Mesothelial cell of epicardium (in vitro differentiated cells): Measurements from ENCODE around the gene TRMT11. TPM values are rescaled to one million over a fixed set of nuclear protein-coding genes. Genes with fewer than 3 reads are reported as not detected.

Experiments
- DNase-seq, 2 experiments: peaks; one replicate each; pipeline ENCODE4 v3.0.0; 2021; ENCODE audit warnings: low spot score in 2 of 2; ENCODE audit not compliant: unreplicated experiment in 2 of 2
- H3K27ac Mint-ChIP-seq: 2 replicates; pipeline ENCODE4 v1.8.0; 2021; ENCODE audit warnings: mixed read lengths
- H3K27me3 Mint-ChIP-seq: 2 replicates; pipeline ENCODE4 v1.8.0; 2021; ENCODE audit warnings: low read depth, mixed read lengths
- H3K36me3 Mint-ChIP-seq: 2 replicates; pipeline ENCODE4 v1.8.0; 2021; ENCODE audit warnings: mixed read lengths
- H3K4me1 Mint-ChIP-seq: 2 replicates; pipeline ENCODE4 v1.8.0; 2021; ENCODE audit warnings: mixed read lengths
- H3K4me3 Mint-ChIP-seq: 2 replicates; pipeline ENCODE4 v1.8.0; 2021; ENCODE audit warnings: mild to moderate bottlenecking, moderate library complexity, mixed read lengths
- H3K9me3 Mint-ChIP-seq: 2 replicates; pipeline ENCODE4 v1.8.0; 2021; ENCODE audit warnings: mixed read lengths
- total RNA-seq: library from RNA; stranded (reverse); gene quantifications from 3 replicates; pipeline ENCODE4 v1.2.1, GENCODE V29; 2021
- TF ChIP-seq, protein P1 (sequence below): fragments of 200-600 bp; sonication (generic); IDR thresholded peaks from one replicate; pipeline ENCODE4 v1.5.0; 2021; ENCODE audit warnings: antibody characterized with exemption; ENCODE audit not compliant: unreplicated experiment

TRMT11 gene
- total RNA-seq, 1 donor from 2014 or later: 31.8 TPM

DNA sequence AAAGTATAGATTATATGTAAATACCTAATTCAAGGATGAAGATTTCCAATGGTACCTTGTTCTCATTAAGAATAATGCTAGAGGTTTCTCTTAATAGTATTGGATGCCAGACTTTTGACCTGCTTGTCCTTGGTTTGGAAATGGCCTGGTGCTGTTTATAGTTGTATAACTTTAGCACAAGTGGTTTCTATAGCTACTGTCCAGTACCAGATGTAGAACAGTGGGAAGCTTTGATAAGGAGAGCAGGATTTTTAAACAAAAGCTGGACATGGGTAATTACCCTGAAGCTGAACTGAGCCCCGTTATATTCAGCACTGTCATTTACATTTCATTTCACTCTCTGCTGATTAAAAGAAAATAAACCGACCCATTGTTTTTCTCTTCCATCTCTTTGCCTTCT is 43.7 kb downstream of the TRMT11 start:
- H3K27ac Mint-ChIP-seq: no peak overlapping the region
- no peaks in the 10 kb centered on the region for H3K9me3 Mint-ChIP-seq
- TF ChIP-seq, protein P1, sequence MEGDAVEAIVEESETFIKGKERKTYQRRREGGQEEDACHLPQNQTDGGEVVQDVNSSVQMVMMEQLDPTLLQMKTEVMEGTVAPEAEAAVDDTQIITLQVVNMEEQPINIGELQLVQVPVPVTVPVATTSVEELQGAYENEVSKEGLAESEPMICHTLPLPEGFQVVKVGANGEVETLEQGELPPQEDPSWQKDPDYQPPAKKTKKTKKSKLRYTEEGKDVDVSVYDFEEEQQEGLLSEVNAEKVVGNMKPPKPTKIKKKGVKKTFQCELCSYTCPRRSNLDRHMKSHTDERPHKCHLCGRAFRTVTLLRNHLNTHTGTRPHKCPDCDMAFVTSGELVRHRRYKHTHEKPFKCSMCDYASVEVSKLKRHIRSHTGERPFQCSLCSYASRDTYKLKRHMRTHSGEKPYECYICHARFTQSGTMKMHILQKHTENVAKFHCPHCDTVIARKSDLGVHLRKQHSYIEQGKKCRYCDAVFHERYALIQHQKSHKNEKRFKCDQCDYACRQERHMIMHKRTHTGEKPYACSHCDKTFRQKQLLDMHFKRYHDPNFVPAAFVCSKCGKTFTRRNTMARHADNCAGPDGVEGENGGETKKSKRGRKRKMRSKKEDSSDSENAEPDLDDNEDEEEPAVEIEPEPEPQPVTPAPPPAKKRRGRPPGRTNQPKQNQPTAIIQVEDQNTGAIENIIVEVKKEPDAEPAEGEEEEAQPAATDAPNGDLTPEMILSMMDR: no peak
- no peak overlapping the region for H3K4me3 Mint-ChIP-seq
- peaks cover 2% of the 10 kb centered on the region for H3K4me1 Mint-ChIP-seq
- H3K36me3 Mint-ChIP-seq: peaks cover 20% of the 10 kb centered on the region
- no peaks in the 10 kb centered on the region for H3K27me3 Mint-ChIP-seq
- no peak for DNase-seq

DNA sequence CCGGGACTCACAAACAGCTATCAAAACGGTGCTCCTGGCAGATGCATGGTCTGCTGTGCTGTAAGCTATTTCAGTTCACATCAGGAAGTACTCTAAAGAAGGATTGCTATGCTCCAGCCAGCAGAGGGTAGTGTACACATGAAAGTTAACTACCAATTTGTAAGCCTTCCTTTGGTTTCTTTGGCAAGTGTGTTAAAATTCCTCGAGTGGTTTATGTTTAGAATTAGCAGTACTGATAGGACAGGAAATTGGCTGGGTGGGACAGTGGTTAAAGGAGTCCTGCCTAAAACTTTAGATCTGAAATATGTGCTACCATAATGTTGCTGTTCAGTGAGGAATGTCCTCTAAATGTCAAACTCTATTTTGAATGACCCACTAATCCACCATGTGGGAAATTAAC is 47.4 kb downstream of the TRMT11 start:
- H3K27ac Mint-ChIP-seq: no peak overlapping the region
- peaks cover 20% of the 10 kb centered on the region for H3K36me3 Mint-ChIP-seq
- TF ChIP-seq, protein P1: no peak
- H3K9me3 Mint-ChIP-seq: no peaks in the 10 kb centered on the region
- DNase-seq: no peak
- H3K4me3 Mint-ChIP-seq: no peak overlapping the region
- peaks cover 10% of the 10 kb centered on the region for H3K4me1 Mint-ChIP-seq
- no peaks in the 10 kb centered on the region for H3K27me3 Mint-ChIP-seq

DNA sequence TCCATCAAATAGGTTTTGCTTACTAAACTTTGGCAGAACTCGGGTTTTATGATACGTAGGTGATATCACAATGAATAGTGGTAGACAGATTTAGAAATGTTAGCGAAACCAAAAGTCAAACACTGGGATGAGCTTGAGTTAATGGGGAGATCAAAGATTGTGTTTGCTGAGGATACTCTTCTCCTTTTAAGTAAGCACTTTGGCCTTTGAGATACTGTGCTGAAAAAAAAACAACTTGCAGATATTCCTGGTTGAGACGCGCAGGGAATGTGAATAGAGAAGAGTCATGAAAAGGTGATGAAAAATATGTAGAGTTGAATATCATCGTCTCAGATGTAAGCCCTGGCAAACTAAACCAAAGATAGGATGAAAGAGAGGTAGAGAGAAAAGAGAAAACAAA is 48.3 kb downstream of the TRMT11 start:
- Mint-ChIP-seq H3K9me3 (no peaks in the 10 kb centered on the region), H3K4me1 (peaks cover 10% of the 10 kb centered on the region), H3K27me3 (no peaks in the 10 kb centered on the region), H3K4me3 (no peak overlapping the region), H3K27ac (no peak overlapping the region), H3K36me3 (peaks cover 19% of the 10 kb centered on the region)
- TF ChIP-seq, protein P1: no peak
- no peak for DNase-seq

DNA sequence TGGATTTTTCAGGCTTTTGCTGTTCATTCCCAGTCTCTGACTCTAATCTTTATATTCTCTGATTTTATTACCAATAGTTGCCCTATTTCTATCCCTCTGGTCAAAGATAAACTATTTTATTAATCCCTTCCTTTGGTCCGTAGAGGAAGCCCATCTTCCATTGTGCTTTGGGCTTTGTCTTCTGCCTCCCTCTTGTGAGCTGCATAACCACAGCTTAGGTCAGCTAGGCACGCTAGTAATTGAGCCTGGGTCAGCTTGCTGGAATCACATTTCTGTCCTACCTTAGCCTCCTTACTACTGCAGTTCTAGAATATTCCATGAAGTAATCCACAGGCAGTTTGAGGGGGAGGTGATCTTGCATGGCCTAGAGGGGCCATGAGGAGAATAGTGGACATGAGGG is 49.4 kb downstream of the TRMT11 start:
- no peak overlapping the region for H3K27ac Mint-ChIP-seq
- H3K4me1 Mint-ChIP-seq: peaks cover 10% of the 10 kb centered on the region
- H3K36me3 Mint-ChIP-seq: peaks cover 19% of the 10 kb centered on the region
- no peaks in the 10 kb centered on the region for H3K9me3 Mint-ChIP-seq
- no peaks in the 10 kb centered on the region for H3K27me3 Mint-ChIP-seq
- TF ChIP-seq, protein P1: no peak
- DNase-seq: no peak
- H3K4me3 Mint-ChIP-seq: no peak overlapping the region

DNA sequence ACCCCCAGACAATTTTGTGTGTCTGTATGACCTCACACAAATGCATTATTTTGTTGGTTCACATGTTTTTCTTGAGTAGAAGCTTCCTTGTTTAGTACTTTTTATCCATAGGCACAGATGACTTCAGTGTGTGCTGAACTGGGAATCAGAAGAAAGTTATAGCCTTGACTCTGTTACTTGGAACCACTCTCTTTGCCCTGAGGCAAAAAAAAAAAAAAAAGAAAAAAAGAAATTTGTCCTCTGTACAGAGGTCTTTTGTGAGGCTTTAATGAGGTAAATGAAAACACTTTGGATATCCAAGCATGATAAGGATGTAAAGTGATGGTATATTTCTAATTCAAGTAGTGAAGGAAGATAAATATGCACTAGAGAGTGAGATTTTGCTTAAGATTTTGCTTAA is 51.9 kb downstream of the TRMT11 start:
- no peaks in the 10 kb centered on the region for H3K27me3 Mint-ChIP-seq
- H3K9me3 Mint-ChIP-seq: peaks cover 5% of the 10 kb centered on the region
- peak overlapping the region; percentile 17 for H3K27ac Mint-ChIP-seq
- TF ChIP-seq, protein P1: no peak
- peaks cover 12% of the 10 kb centered on the region for H3K4me1 Mint-ChIP-seq
- H3K36me3 Mint-ChIP-seq: peaks cover 36% of the 10 kb centered on the region
- DNase-seq: no peak
- H3K4me3 Mint-ChIP-seq: no peak overlapping the region

DNA sequence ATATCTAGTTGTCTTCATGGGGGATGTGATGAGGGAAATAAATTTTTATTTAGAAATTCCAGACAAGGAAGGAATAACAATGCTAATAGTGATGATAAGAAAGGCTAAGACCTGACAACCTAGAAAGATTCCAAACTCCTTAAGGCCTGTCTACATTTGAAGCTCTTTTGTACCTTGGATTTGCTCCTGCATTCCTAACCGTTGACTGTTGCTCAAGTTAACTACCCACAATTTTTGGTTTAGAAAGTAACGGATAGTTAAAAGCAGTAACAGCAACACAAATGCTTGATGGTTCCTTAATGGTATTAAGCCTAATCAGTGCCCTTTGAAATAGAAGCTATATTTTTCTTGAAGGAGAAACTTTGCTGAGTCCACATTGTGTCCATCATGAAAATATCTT is 52.9 kb downstream of the TRMT11 start:
- peaks cover 6% of the 10 kb centered on the region for H3K9me3 Mint-ChIP-seq
- H3K27ac Mint-ChIP-seq: no peak overlapping the region
- no peaks in the 10 kb centered on the region for H3K27me3 Mint-ChIP-seq
- DNase-seq: no peak
- TF ChIP-seq, protein P1: no peak
- H3K36me3 Mint-ChIP-seq: peaks cover 38% of the 10 kb centered on the region
- H3K4me3 Mint-ChIP-seq: no peak overlapping the region
- H3K4me1 Mint-ChIP-seq: peaks cover 9% of the 10 kb centered on the region
